NCI-H774 (cell line): ENCODE results near the gene WNK4.
"Not testable (repeated sequence)": the region's sequence is repeated elsewhere in the genome, so short reads cannot be mapped to it uniquely, and the experiment has no call there.

Source experiments
- DNase-seq: peaks from one replicate; lab custom pipeline; 2025; lab: John Stamatoyannopoulos, UW

The WNK4 gene

DNA sequence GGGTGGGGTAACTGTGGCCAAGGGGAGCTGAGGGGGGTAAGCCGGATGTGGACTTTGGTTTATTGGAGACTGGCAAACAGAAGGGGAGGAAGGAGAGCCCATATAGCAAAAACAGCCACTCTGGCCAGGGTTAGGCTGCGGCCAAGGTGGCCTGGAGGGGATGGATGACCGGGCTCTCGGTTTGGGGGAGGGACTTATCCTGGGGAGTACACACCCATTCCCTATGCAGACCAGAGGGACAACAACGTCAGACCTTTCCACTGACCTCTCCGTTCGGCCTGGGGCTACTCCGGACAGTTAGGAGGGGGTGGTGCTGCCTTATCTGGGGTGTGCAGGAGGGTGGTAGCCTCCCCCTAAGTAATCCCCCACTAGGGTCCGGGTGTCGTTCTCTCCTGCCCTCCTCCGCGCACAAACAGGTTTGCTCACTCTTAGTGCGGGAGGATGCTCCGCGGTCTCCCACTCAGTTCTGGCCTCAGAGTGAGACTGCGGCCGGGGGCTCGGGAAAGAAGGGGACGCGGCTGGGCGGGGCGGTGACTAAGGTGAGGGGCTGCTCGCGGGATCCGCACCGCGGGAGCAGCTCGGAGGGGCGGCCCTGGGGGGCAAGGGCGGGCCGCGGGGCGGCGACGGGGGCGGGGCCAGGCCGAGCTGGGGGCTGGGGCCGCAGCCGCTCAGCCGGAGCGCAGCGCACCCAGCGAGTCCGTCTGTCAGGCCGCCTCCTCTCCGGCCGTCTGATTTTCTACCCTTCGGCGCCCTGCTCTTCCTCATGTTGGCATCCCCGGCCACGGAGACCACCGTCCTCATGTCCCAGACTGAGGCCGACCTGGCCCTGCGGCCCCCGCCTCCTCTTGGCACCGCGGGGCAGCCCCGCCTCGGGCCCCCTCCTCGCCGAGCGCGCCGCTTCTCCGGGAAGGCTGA is at the start of gene WNK4:
WNK4 (plus strand) TSS at position 675 of the 915 bp plus-strand sequence; CDS start at position 764, 89 bp downstream.
- DNase-seq, result no peak

- DNase-seq, result no peak
These were observed 39.7 kb upstream of the WNK4 start for GRCh38 chr17:42740699-42741098.

DNA sequence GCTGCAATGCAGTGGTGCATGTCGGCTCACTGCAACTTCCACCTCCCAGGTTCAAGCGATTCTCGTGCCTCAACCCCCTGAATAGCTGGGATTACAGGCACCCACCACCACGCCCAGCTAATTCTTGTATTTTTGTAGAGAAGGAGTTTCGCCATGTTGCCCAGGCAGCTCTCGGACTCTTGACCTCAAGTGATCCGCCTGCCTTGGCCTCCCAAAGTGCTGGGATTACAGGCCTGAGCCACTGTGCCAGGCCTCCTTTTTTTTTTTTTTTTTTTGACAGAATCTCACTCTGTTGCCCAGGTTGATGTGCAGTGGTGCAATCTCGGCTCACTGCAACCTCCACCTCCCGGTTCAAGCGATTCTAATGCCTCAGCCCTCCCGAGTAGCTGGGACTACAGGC is 37.5 kb upstream of the WNK4 start:
- not testable (repeated sequence) for DNase-seq

GRCh38 chr17:42743595-42744282 is 36.7 kb upstream of the WNK4 start:
- DNase-seq, result no peak

DNA sequence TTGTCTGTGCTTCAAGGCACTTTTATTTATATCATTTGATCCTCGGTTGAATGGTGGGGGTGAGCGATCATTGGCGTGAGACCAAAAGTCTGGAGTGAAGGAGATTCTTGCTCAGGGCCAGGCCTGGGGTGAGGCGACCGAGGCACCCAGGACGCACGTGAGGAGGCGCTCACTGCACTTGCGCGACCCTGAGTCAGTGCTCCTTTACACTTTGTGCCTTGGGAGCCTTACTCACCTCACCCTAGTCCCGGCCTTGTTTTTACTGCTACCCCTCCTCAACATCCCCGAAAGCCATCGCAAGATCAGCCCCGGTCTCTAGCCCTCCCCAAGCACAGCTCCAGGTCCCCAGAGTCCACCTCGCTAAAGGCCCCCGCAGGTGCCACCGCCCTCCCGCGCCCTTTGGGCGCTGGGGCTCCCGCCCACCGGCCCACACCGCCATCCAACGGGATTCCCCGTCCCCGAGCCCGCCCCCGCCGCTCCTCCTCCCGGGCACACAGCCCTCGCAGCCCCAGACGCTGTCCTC is 36.1 kb upstream of the WNK4 start:
- DNase-seq, result peak; percentile 91

GRCh38 chr17:42744806-42745617 is 35.4 kb upstream of the WNK4 start, which contains the start of gene EZH1:
Gene EZH1 (minus strand): TSS chr17:42745040. CDS start chr17:42728941, 16,099 bp downstream.
- peak; percentile 98 for DNase-seq

DNA sequence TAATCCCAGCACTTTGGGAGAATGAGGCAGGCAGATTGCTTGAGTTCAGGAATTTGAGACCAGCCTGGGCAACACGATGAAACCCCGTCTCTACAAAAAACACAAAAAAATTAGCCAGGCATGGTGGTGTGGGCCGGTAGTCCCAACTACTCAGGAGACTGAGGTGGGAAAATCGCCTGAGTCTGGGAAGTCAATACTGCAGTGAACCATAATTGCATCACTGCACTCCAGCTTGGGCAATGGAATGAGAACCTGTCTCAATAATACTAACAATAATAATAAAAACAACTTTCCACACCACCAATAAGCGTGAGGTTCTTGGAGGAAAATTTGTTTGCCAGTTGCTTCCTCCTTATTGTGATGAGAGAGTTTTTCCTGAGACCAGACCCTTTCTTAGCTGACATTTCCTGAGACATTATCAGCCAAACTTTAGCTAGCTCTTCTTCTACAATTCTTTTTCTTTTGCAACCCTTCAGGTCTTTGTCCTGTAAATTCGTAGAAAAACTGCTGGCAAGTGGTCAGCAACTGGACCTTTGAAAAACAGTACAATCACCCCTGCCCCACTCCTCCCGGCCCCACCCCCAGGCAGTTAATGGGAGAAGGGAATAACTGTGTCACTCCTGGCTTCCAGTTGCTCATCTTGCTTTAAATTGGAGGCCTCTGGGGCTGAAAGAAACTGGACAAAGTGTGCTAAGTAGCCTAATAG is 32.1 kb upstream of the WNK4 start:
- no peak for DNase-seq

GRCh38 chr17:42748908-42749798 is 31.3 kb upstream of the WNK4 start:
- no peak for DNase-seq

DNA sequence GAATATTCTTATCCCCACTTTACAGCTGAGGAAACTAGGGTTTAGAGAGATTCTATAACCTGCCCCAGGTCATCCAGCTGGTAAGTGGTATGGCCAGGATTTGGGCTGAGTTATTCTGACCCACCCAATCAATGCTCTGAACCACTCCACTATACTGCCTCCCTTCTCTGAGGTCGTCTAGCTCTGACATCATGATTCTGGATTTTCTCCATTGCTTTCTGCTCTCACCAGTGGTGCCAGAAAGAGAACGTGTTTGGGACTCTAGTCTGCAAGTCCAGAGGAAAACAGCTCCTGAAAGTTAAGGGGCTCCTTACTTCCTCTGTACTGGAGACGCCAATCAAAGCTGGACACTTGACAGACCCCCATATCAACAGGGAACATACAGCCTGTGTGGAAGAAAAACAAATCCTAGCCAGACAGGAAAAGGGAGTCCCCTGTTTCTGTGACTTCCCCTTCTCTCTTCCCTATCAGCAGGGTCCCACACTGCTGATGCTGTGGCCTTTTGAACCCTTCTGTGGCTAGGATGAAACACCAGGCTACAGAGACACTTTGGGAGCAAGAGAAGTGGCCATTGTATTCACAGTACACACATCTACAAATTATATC is 29.6 kb upstream of the WNK4 start:
- DNase-seq, result no peak

GRCh38 chr17:42751628-42752027 is 28.8 kb upstream of the WNK4 start:
- DNase-seq, result no peak

DNA sequence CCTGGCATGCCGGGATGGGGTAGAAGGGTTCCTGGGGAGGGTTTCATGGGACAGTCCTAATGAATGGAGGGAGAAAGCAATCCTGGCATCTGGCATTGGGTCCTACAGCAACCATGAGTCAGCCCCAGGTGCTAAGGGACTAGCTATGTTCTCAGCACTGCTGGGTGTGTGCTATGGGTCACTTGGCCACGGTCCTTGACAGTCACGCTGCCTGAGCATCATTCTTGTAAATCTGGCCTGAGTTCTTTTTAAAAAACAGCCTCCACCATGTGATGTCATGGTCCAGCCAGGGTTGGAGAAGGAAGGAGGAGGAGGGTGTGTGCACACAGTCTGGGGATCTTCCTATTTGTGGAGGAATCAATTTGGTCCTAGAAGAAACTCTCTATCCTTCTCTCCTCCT is 25.6 kb upstream of the WNK4 start:
- no peak for DNase-seq

- no peak for DNase-seq
These were observed 20.3 kb upstream of the WNK4 start for GRCh38 chr17:42759982-42760651.

DNA sequence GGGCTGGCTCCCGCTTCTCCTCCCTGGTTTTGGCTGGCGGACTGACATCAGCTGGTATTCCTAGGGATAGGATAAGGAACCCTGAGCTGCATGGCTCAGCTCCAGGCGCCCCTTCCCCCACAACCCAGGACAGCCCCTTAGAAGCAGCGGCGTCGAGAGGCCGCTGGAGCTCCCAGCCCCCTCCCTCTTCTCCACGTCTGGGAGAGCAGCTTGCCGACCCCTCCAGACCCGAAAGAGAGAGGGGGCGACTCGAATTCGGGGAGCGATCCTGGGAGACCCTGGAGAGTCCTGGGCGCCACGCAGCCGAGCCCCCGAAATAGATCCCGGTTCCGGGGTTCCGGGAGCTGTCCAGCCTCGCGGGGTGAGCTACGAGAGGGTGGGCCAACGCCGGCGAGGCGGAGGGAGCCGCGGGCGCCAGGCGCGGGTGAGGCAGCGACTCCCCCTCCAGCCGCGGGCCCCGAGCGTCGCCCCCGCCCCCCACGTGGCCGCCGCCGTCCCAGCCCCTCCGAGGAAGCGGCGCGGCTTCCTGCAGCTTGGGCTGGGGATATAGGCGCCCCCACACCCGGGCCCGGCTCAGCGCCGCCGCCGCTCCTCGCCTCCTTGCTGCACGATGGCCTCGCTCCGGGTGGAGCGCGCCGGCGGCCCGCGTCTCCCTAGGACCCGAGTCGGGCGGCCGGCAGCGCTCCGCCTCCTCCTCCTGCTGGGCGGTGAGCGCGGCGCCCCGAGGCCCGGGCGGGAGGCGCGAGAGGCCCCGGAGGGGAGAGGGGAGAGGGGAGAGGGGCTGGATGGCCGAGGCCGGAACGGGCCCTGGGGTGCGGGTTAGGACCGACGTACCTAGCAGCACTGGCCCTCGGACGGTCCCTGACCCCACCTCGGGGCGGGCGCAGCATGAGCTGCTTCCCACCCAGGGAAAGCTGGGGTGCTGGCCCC is 19.5 kb upstream of the WNK4 start, which contains the start of gene RAMP2:
RAMP2 (plus strand) TSS at position 576 of the 930 bp plus-strand sequence; CDS start at position 611, 35 bp downstream.
- DNase-seq, result peak; percentile 10

GRCh38 chr17:42761638-42762037 is 18.8 kb upstream of the WNK4 start:
- no peak for DNase-seq

DNA sequence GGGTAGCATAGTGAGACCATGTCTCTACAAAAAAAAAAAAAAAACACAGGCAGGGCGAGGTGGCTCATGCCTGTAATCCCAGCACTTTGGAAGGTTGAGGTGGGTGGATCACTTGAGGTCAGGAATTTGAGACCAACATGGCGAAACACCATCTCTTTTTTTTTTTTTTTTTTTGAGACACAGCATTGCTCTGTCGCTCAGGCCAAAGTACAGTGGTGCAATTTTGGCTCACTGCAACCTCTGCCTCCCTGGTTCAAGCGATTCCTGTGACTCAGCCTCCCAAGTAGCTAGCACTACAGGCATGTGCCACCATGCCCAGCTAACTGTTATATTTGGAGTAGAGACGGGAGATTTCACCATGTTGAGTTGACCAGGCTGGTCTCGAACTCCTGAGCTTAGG is 14.3 kb upstream of the WNK4 start:
- DNase-seq, result no peak

DNA sequence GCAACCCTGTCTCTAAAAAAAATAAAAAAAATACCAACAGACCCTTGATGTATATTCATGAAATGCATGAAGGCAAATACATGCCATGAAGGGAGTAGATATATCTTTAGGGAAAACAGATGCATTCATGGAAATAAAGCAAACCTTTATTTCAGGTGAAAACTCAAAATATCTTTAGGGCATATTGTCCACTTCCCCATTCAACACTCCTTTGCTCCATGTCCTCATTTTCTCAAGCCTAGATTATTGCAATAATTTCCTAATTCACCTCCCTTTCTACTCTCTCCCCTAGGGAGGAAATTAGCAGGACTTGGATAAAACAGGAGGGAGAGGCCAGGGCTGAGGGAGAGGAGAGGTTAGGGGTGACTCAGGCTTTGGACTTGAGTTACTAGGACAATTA is 12.9 kb upstream of the WNK4 start:
- no peak for DNase-seq

DNA sequence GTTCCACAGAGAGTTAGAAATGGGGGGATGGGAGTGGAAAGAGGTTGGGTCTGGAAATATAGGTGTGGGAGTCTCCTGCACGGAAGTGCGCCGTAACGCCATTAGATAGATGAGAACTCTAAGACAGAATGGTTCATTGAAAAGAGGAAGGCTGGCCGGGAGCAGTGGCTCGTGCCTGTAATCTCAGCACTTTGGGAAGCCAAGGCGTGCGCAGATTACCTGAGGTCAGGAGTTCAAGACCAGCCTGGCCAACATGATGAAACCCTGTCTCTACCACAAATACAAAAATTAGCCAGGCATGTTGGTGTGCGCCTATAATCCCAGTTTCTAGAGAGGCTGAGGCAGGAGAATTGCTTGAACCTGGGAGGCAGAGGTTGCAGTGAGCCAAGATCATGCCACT is 12.4 kb upstream of the WNK4 start:
- not testable (repeated sequence) for DNase-seq

GRCh38 chr17:42769964-42770363 is 10.4 kb upstream of the WNK4 start:
- not testable (repeated sequence) for DNase-seq
